WTC11 (cell line): Measurements from ENCODE around the gene PROB1. TPM values are rescaled to one million over a fixed set of nuclear protein-coding genes. Genes with fewer than 3 reads are reported as not detected.

Source experiments
- ATAC-seq: fragments of 200-7000 bp; cut with Tn5 transposase; 2 replicates; pipeline ENCODE4 v1.10.0; 2021; ENCODE audit warnings: mild to moderate bottlenecking, moderate library complexity
- CTCF ChIA-PET: fragments of 300-600 bp; sonication (Branson Sonifier 250); formaldehyde crosslinking; loops from one replicate; lab custom pipeline; 2021; ENCODE audit warnings: antibody characterized with exemption; lab: Charles Lee
- POLR2A ChIA-PET: fragments of 350-600 bp; sonication (Branson Sonifier 250); formaldehyde crosslinking; loops from one replicate; lab custom pipeline; 2021; ENCODE audit warnings: antibody characterized with exemption; lab: Charles Lee
- DNase-seq: peaks from one replicate; pipeline ENCODE4 v3.0.0; 2021; ENCODE audit warnings: low spot score
- H3K27ac Mint-ChIP-seq: 2 replicates; pipeline ENCODE4 v1.8.0; 2021; ENCODE audit warnings: mixed read lengths
- H3K27me3 Mint-ChIP-seq: 2 replicates; pipeline ENCODE4 v1.8.0; 2021; ENCODE audit warnings: low read depth, mild to moderate bottlenecking, moderate library complexity, mixed read lengths
- H3K36me3 Mint-ChIP-seq: 2 replicates; pipeline ENCODE4 v1.8.0; 2021; ENCODE audit warnings: mixed read lengths
- H3K4me1 Mint-ChIP-seq: 2 replicates; pipeline ENCODE4 v1.8.0; 2022; ENCODE audit warnings: mixed read lengths
- H3K4me3 Mint-ChIP-seq: 2 replicates; pipeline ENCODE4 v1.8.0; 2021; ENCODE audit warnings: mild to moderate bottlenecking, moderate library complexity, mixed read lengths
- H3K9me3 Mint-ChIP-seq: 2 replicates; pipeline ENCODE4 v1.8.0; 2021; ENCODE audit warnings: mixed read lengths
- AFF4 ChIP-seq: sonication (generic); formaldehyde crosslinking; IDR thresholded peaks from 2 replicates; pipeline ENCODE4 v1.8.1; 2023; ENCODE audit warnings: mild to moderate bottlenecking, missing genetic modification reagents, borderline replicate concordance
- ATF1 ChIP-seq: sonication (generic); formaldehyde crosslinking; IDR thresholded peaks from 2 replicates; pipeline ENCODE4 v1.8.1; 2023; ENCODE audit warnings: mild to moderate bottlenecking, moderate library complexity, missing genetic modification reagents
- ATF6 ChIP-seq: sonication (generic); formaldehyde crosslinking; IDR thresholded peaks from 2 replicates; pipeline ENCODE4 v1.8.1; 2023; ENCODE audit warnings: mild to moderate bottlenecking, missing genetic modification reagents
- CREM ChIP-seq: sonication (generic); formaldehyde crosslinking; IDR thresholded peaks from 2 replicates; pipeline ENCODE4 v1.8.1; 2022; ENCODE audit warnings: mild to moderate bottlenecking, missing genetic modification reagents, moderate library complexity
- E2F5 ChIP-seq: sonication (generic); formaldehyde crosslinking; IDR thresholded peaks from 2 replicates; pipeline ENCODE4 v1.8.1; 2022; ENCODE audit warnings: mild to moderate bottlenecking, moderate library complexity, missing genetic modification reagents
- FOXP4 ChIP-seq: sonication (generic); formaldehyde crosslinking; IDR thresholded peaks from 2 replicates; pipeline ENCODE4 v1.8.0; 2022; ENCODE audit warnings: mild to moderate bottlenecking, missing genetic modification reagents
- GABPB1 ChIP-seq: sonication (generic); formaldehyde crosslinking; IDR thresholded peaks from 2 replicates; pipeline ENCODE4 v1.8.1; 2023; ENCODE audit warnings: mild to moderate bottlenecking, missing genetic modification reagents
- MAX ChIP-seq: sonication (generic); formaldehyde crosslinking; IDR thresholded peaks from 2 replicates; pipeline ENCODE4 v1.8.0; 2022; ENCODE audit warnings: mild to moderate bottlenecking, missing genetic modification reagents
- MYBL2 ChIP-seq: sonication (generic); formaldehyde crosslinking; IDR thresholded peaks from 2 replicates; pipeline ENCODE4 v1.8.1; 2023; ENCODE audit warnings: mild to moderate bottlenecking, moderate library complexity, missing genetic modification reagents
- NFYB ChIP-seq: sonication (generic); formaldehyde crosslinking; conservative IDR thresholded peaks from 2 replicates; pipeline ENCODE4 v1.8.0; 2022; ENCODE audit warnings: low read depth, missing genetic modification reagents
- NR2C2 ChIP-seq: sonication (generic); formaldehyde crosslinking; IDR thresholded peaks from 2 replicates; pipeline ENCODE4 v1.8.0; 2022; ENCODE audit warnings: mild to moderate bottlenecking, missing genetic modification reagents
- RORB ChIP-seq: fragments of 250-450 bp; sonication (Bioruptor Pico); IDR thresholded peaks from 2 replicates; pipeline ENCODE4 v1.9.0; 2021; ENCODE audit warnings: mild to moderate bottlenecking
- TCF7 ChIP-seq: sonication (generic); formaldehyde crosslinking; IDR thresholded peaks from 2 replicates; pipeline ENCODE4 v1.8.0; 2022; ENCODE audit warnings: mild to moderate bottlenecking, low read depth, missing genetic modification reagents, moderate library complexity
- TEAD1 ChIP-seq: sonication (generic); formaldehyde crosslinking; IDR thresholded peaks from 2 replicates; pipeline ENCODE4 v1.8.0; 2022; ENCODE audit warnings: mild to moderate bottlenecking, missing genetic modification reagents
- TEAD4 ChIP-seq: sonication (generic); formaldehyde crosslinking; IDR thresholded peaks from 2 replicates; pipeline ENCODE4 v1.8.0; 2022; ENCODE audit warnings: mild to moderate bottlenecking, missing genetic modification reagents
- USF1 ChIP-seq: sonication (generic); formaldehyde crosslinking; IDR thresholded peaks from 2 replicates; pipeline ENCODE4 v1.8.0; 2022; ENCODE audit warnings: mild to moderate bottlenecking, missing genetic modification reagents
- ZBTB43 ChIP-seq: sonication (generic); formaldehyde crosslinking; IDR thresholded peaks from 2 replicates; pipeline ENCODE4 v1.8.1; 2023; ENCODE audit warnings: mild to moderate bottlenecking, missing genetic modification reagents
- ZNF232 ChIP-seq: sonication (generic); formaldehyde crosslinking; IDR thresholded peaks from 2 replicates; pipeline ENCODE4 v1.8.0; 2022; ENCODE audit warnings: mild to moderate bottlenecking, missing genetic modification reagents
- ZNF263 ChIP-seq: sonication (generic); formaldehyde crosslinking; IDR thresholded peaks from 2 replicates; pipeline ENCODE4 v1.8.1; 2022; ENCODE audit warnings: low read depth, mild to moderate bottlenecking, moderate library complexity, missing genetic modification reagents
- ZNF317 ChIP-seq: sonication (generic); formaldehyde crosslinking; IDR thresholded peaks from 2 replicates; pipeline ENCODE4 v1.8.1; 2023; ENCODE audit warnings: low read depth, mild to moderate bottlenecking, moderate library complexity, missing genetic modification reagents, borderline replicate concordance
- ZNF396 ChIP-seq: fragments of 250-450 bp; sonication (Bioruptor Pico); IDR thresholded peaks from 2 replicates; pipeline ENCODE4 v1.8.0; 2021; ENCODE audit warnings: mild to moderate bottlenecking, moderate library complexity, borderline replicate concordance
- total RNA-seq: library from RNA; stranded (reverse); gene quantifications from 3 replicates; pipeline ENCODE4 v1.2.3, GENCODE V29; 2021

Gene PROB1
- total RNA-seq, 1 experiment from 2014 or later, result 2.5 TPM

GRCh38 chr5:139439013-139439903, 44.4 kb upstream of the PROB1 start, which contains the start of gene DNAJC18 (continued):
- TF ChIP-seq USF1 (CRISPR knock-in tag), result peak; percentile 68; the same call in 1 of the 2 replicates
- TF ChIP-seq ZNF396, result no peak
- TF ChIP-seq TEAD1 (CRISPR knock-in tag), result peak; percentile 58; the same call in 1 of the 2 replicates
- peak; percentile 53; the same call in 1 of the 2 replicates for TF ChIP-seq E2F5 (CRISPR knock-in tag)
- no peak for TF ChIP-seq RORB
- TF ChIP-seq MAX (CRISPR knock-in tag), result peak; percentile 84
- 0 out of 2 replicates have a peak, but pooled peaks have one; percentile 57 for TF ChIP-seq GABPB1 (CRISPR knock-in tag)
- TF ChIP-seq CREM (CRISPR knock-in tag), result no peak
- 0 out of 2 replicates have a peak, but pooled peaks have one; percentile 32 for TF ChIP-seq ZNF232 (CRISPR knock-in tag)
- no peak for TF ChIP-seq TCF7 (CRISPR knock-in tag)
- TF ChIP-seq, all 79 proteins: peak for 12

- POLR2A ChIA-PET, result interaction anchor here (0.7 to 1.4 kb wide), 8 partner anchors 8 to 123 kb away, joined by 3 to 7 read pairs (median 4); partner anchors contain the start of gene SPATA24
- no peak for TF ChIP-seq ZNF263 (CRISPR knock-in tag)
- TF ChIP-seq FOXP4, result no peak
- TF ChIP-seq ATF6 (CRISPR knock-in tag), result no peak
- no peak for TF ChIP-seq ZNF317 (CRISPR knock-in tag)
- TF ChIP-seq TEAD4 (CRISPR knock-in tag), result no peak
- no peak for DNase-seq
Measured at GRCh38 chr5:139438707-139439012, 43.8 kb upstream of the PROB1 start.

GRCh38 chr5:139435676-139436075, 40.8 kb upstream of the PROB1 start:
- no peak overlapping the region for H3K4me3 Mint-ChIP-seq
- no peak overlapping the region for H3K27ac Mint-ChIP-seq
- ATAC-seq (no peak), DNase-seq (no peak)
- CTCF ChIA-PET, result no interaction called here
- H3K27me3 Mint-ChIP-seq, result no peaks in the 10 kb centered on the region
- POLR2A ChIA-PET, result no interaction called here
- no peaks in the 10 kb centered on the region for H3K9me3 Mint-ChIP-seq
- H3K4me1 Mint-ChIP-seq, result peaks cover 25% of the 10 kb centered on the region
- peaks cover 6% of the 10 kb centered on the region; the same call in 1 of the 2 replicates for H3K36me3 Mint-ChIP-seq
- no peak for TF ChIP-seq MYBL2 (CRISPR knock-in tag)
- no peak for TF ChIP-seq ATF1 (CRISPR knock-in tag)
- TF ChIP-seq ZBTB43 (CRISPR knock-in tag), result no peak
- no peak for TF ChIP-seq NR2C2 (CRISPR knock-in tag)
- TF ChIP-seq RORB, result no peak
- no peak for TF ChIP-seq AFF4 (CRISPR knock-in tag)
- no peak for TF ChIP-seq NFYB

More at GRCh38 chr5:139438707-139439012, 43.8 kb upstream of the PROB1 start:
- Mint-ChIP-seq H3K4me1 (peaks cover 27% of the 10 kb centered on the region), H3K36me3 (peaks cover 6% of the 10 kb centered on the region; the same call in 1 of the 2 replicates), H3K4me3 (peak overlapping the region; percentile 95), H3K9me3 (no peaks in the 10 kb centered on the region), H3K27me3 (peaks cover 4% of the 10 kb centered on the region; the same call in 1 of the 2 replicates), H3K27ac (peak overlapping the region; percentile 20; the same call in 1 of the 2 replicates)
- CTCF ChIA-PET, result interaction anchor here (0.9 to 3.5 kb wide), 13 partner anchors 16 to 934 kb away, joined by 3 to 25 read pairs (median 6); no protein-coding TSS in a partner anchor
- no peak for ATAC-seq
